ENCODE measurements around the gene NCOA7.
"Not testable (repeated sequence)": the region's sequence is repeated elsewhere in the genome, so short reads cannot be mapped to it uniquely, and the experiment has no call there.

The NCOA7 gene

DNA sequence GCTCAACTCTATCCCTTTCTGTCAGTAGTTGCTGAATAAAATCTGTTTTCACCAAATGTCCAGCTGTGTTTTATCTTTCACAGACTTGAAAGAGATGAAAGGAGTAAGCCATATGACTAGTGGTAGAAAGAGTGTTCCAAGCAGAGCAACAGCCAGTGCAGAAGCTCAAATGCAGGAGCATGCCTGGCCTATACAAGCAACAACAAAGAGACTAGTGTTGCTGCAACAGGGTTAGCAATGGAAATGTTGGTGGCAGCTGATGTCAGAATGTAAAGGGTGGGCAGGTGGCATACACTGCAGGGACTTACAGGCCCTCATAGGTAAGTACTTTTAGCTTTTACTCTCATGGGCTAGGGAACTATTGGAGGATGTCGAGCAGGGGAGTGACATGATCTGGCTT lies 160.6 kb downstream of the NCOA7 start:
- no peak for DNase-seq

DNA sequence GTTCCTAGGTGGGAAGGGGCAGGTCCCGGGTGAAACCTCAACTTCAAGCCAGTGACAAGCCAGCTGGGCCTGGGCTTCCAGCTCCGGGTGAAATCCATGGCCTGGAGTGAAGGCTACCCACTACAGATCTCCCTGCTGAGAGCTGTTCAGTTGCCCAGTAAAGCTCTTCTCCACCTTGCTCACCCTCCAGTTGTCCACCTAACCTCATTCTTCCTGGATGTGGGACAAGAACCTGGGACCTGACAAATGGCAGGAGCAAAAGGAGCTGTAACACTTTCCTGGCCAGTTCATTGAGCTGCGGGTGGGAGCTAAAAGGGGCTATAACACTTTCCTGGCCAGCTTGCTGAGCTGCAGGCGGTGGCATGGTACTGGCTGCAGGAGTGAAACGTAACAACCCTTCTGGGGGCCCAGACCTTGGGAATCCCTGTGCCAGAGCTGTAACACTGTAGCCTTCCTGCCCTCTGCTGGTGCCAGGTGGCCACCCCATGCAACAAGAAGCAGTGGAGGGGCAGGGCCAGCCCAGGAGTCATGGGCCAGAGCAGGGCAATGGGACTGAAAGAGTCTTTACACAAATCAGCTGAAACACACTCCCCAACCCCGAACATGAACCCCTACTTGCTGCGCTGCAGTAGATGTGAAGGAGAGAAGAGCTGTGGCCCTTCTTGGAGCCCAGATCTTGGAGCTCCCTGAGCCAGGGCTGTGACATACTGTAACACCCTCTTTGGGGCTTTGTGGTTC lies 162.2 kb downstream of the NCOA7 start:
- peak; percentile 31 for DNase-seq

DNA sequence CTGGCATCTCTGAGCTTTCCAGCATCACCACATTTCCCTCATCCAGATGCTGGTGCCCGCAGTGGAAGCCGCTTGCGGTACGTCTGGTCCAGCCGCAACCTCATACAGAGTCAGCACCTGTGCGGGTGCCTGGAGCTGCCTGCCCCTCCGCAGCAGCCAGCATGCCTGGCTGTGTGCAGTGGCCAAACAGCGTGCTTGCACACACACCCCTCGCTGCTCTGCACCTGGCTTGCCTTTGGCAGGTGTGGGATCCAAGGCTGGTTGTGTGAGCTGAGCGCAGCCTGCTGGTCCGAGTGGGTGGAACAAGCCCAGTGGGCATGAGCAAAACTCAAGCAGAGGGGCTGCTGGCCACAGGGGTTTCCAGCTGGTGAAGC lies 162.7 kb downstream of the NCOA7 start:
- peak; percentile 75 to 91 for DNase-seq

DNA sequence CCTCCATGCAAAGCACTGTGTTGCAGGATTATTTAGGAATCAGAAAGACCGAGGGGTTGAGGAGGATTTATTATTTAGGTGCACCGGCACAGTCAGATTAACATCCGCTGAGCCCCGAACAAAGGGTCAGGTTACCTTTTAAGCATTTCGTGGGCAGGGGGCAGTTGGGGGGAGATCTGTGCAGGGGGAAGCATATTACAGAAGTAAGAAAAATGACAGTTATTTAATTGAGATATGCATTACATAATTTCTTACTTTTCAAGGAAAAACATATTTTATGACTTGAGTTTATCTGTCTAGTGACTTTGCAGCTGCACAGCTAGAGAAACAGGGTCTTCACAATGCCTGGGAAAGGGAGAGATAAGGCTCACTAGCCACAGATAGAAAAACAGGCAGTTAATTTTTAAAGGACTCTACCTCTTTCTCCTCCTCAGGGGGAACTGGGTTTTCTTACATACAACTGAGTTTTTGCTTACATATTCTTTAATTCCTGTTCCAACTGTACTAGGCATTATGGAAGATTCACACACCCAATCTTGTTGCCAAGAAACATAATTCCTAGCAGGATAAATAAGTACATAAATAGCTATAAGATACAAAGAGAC lies 164.1 kb downstream of the NCOA7 start:
- DNase-seq = no peak

- DNase-seq = no peak
Measured at GRCh38 chr6:125955973-125956372, 165.2 kb downstream of the NCOA7 start.

- peak; percentile 95 to 98 for DNase-seq
Measured at GRCh38 chr6:125956506-125957390, 166.0 kb downstream of the NCOA7 start, which contains the start of gene HINT3. Gene HINT3 (plus strand): TSS chr6:125956770. CDS start chr6:125956978, 208 bp downstream.

DNA sequence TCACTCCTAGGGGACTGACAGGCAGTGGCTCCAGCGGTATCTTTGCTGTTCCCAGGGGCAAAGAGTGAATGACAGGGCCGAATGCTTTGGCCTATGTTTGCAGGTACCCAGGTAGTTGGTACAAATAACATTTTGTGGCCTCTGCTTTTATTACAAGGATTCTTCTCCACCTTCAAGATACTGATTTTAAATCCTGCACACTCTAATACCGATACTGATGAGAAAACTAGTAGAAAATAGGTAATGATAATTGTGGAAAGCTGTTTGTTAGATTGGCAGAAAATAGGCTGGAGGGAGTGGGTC lies 166.6 kb downstream of the NCOA7 start:
- no peak for DNase-seq

DNA sequence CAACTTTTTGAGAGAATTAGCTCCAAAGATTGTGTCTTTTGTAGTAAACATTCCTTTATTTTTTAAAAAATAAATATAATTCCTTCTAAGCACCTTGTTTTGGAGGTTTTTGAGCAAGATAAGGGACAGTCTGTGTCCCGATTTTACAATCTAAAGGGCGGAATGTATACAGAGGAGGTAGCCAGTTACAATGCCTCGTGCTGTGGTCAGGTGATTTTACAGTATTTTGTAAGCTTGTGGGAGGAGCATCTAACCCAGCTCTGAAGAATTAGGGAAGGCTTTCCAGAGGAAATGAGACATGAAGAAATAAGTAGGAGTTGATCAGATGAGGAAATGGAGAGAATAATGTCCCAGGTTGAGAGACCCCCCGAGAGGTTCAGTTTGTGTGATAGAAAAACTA lies 167.1 kb downstream of the NCOA7 start:
- DNase-seq = peak in 1 of 2 experiments; percentile 36

DNA sequence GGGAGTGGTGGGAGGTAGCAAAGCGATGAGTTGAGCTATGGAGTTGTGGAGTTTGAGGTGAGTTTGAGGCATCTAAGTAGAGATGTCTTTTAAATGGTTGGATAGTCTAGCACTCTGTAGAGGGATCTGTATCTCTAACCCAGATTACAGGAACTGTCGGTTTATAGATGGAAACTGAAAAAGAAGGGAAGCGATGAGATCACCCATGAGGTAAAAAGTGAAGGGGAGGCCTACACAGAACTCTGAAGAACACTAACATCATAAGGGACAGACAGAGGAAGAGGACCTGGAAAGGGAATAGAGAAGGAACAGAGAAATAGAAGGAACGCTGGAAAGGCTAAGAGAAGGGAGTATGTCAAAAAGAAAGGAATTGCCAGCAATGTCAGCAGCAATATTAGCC lies 168.3 kb downstream of the NCOA7 start:
- DNase-seq = no peak

DNA sequence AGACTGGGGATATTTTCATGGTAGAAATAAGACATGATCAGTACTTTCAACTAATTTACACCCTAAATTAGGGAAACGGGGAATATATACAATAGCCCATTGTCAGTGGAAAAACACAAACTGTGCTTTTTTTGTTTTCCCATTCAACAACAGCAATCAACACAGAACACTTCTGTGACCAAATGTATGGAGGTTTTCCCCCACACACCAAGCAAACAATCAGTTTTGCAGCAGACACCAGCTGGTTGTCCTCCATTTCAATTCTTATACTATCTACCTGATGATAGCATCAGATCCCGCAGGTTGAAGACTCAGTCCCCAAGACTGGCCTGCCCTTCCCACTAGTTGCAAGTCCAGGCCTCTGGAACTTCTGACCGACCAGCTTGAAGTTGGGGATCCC lies 170.4 kb downstream of the NCOA7 start:
- no peak for DNase-seq

GRCh38 chr6:125962900-125963497 lies 172.2 kb downstream of the NCOA7 start:
- no peak for DNase-seq

- no peak for DNase-seq
Measured at GRCh38 chr6:125963817-125964216, 173.1 kb downstream of the NCOA7 start.

GRCh38 chr6:125966569-125966968 lies 175.8 kb downstream of the NCOA7 start:
- DNase-seq = no peak

DNA sequence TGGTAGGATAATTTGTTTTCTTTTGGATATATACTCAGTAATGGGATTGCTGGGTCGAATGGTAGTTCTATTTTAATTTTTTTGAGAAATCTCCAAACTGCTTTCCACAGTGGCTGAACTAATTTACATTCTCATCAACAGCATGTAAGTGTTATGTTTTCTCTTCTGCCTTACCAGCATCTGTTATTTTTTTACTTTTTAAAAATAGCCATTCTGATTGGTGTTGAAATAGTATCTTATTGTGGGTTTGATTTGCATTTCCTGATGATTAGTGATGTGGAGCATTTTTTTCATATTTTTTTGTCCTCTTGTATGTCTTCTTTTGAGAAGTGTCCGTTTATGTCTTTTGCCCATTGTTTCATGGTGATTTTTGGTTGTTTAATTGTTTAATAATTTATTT lies 177.7 kb downstream of the NCOA7 start:
- DNase-seq = no peak

DNA sequence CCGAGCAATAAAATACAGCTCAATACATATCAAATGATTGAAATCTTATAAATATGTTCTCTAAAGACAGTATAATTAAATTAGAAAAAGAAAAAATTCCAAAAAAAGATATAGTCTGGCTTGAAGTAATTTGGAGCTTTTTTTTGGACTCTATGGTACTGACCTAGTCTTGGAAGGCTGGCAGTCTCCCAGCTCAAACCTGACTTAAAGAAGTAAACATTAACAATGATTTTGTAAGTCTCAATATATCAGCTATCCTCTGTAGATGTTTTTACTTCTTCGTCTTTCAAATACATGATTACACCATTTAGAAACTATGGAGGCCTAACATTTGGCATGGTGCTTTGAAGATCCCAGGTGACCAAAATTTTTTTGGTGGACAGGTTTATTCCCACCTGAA lies 180.0 kb downstream of the NCOA7 start:
- DNase-seq = no peak

- DNase-seq = not testable (repeated sequence)
Measured at GRCh38 chr6:125972478-125972877, 181.7 kb downstream of the NCOA7 start.

- DNase-seq = peak; percentile 7 to 45
Measured at GRCh38 chr6:125974214-125974866, 183.6 kb downstream of the NCOA7 start.

DNA sequence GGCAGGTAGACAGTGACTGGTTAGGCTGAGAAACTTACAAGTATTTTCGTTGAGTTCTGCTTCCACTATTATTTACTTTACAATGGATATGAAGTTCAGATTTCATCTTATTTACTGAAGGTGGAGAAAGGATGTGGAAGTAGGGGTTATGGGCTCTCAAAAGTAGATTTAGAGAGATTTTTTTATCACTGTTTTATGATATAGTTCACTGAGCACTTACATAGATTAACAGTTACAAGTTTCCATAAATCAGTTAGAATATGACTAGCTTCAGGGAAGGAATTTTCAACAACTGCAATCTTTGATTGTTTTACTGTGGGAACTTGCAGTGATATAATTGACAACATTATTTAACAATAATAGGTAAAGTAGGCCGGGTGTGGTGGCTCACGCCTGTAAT lies 188.3 kb downstream of the NCOA7 start:
- no peak for DNase-seq
